Testis (tissue), 2 donors: ENCODE results near the gene CD4.

Source experiments
- POLR2A ChIP-seq: fragments of 450-650 bp; IDR thresholded peaks from one replicate; pipeline ENCODE4 v1.6.1; 2017; ENCODE audit warnings: antibody characterized with exemption, mild to moderate bottlenecking, moderate library complexity
- TF ChIP-seq, protein P1 (sequence below), 3 experiments: fragments of 450-650 bp in 2 of 3; fragments of 200-600 bp in 1 of 3; sonication (generic) in 1 of 3; IDR thresholded peaks; one replicate each; pipeline ENCODE4 v1.5.1; 2016 to 2019; ENCODE audit warnings: antibody characterized with exemption in 3 of 3, mild to moderate bottlenecking in 2 of 3, moderate library complexity in 1 of 3

DNA sequence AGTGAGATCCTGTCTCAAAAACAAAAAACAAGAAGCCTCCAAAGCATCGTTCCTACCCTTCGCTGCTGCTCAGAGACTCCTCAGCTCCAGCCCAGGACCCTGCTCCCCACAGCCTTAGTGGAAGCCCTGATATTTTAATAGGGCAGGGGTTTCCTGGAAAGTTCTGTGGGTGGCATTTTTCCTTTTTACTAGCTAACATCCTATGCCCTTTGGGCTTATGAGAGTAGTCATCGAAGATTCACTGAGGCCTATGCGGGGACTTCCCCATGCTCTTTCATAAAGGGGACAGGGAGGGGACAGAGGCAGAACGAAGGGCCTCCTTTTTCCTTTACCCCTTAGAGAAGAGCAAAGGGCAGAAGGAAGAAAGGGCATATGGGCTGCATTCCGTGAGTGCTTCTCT is 8.8 kb upstream of the CD4 start:
- TF ChIP-seq, protein P1, sequence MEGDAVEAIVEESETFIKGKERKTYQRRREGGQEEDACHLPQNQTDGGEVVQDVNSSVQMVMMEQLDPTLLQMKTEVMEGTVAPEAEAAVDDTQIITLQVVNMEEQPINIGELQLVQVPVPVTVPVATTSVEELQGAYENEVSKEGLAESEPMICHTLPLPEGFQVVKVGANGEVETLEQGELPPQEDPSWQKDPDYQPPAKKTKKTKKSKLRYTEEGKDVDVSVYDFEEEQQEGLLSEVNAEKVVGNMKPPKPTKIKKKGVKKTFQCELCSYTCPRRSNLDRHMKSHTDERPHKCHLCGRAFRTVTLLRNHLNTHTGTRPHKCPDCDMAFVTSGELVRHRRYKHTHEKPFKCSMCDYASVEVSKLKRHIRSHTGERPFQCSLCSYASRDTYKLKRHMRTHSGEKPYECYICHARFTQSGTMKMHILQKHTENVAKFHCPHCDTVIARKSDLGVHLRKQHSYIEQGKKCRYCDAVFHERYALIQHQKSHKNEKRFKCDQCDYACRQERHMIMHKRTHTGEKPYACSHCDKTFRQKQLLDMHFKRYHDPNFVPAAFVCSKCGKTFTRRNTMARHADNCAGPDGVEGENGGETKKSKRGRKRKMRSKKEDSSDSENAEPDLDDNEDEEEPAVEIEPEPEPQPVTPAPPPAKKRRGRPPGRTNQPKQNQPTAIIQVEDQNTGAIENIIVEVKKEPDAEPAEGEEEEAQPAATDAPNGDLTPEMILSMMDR (IDR thresholded peaks at IDR 0.05): no peak
- no peak for TF ChIP-seq POLR2A
